ENCODE measurements around the gene KIF9.

GRCh38 chr3:47280519-47280918 is 2.1 kb downstream of the KIF9 start:
- no peak for TF ChIP-seq CTCF (IDR thresholded peaks at IDR 0.05; ENCODE audit: low read depth, low read length)
- TF ChIP-seq EZH2phosphoT487 (IDR thresholded peaks at IDR 0.05; ENCODE audit: low read depth) = no peak

Data from OCI-LY3 (cell line).